Right hindlimb (tissue), 1 donor: ENCODE data around the gene CCL26.
A peak's percentile ranks its signal among the peaks of the same experiment; 100 is the strongest.
"Not testable (repeated sequence)": the region's sequence is repeated elsewhere in the genome, so short reads cannot be mapped to it uniquely, and the experiment has no call there.

ENCODE experiments used
- DNase-seq: peaks from one replicate; pipeline ENCODE4 v3.0.0-alpha.2; 2018

Gene CCL26

DNA sequence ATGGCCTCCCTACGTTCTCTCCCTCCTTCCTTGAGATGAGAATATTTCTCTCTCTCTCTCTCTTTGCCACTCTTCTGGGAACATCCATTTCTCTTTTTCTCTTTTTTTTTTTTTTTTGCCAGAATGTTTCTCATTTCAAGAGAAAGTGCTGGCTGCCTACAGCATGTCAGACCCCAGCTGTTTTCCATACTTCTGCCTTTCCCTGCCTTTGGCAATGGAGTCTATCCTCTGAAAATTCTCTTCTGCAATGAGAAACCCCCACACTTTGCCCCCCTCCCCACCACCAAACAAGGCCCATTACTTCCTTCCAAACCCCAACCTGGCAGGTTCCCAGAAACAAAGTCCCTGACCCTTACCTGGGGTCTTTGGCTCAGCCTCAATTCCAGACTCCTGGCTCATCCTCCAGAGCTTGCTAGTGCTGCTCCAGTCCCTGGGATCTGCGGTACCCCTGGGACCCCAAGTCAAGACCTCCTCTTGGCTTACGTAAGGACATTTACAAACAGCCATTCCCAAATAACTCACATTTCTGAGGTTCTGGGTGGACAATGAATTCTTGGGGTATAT, 17.4 kb upstream of the CCL26 start:
- peak; percentile 57 for DNase-seq

DNA sequence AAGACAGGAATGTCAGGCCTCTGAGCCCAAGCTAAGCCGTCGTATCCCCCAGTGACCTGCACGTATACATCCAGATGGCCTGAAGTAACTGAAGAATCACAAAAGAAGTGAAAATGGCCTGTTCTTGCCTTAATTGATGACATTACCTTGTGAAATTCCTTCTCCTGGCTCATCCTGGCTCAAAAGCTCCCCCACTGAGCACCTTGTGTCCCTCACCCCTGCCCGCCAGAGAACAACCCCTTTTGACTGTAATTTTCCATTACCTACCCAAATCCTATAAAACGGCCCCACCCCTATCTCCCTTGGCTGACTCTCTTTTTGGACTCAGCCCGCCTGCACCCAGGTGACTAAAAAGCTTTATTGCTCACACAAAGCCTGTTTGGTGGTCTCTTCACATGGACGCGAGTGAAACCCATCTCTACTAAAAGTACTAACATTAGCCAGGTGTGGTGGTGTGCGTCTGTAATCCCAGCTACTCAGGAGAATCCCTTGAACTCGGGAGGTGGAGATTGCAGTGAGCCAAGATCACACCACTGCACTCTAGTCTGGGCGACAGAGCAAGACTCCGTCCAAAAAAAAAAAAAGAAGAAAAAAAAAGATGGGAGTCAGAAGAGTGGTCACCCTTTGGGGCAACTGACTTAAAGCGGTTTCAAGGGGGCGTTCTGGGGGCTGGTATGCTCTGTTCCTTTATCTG, 16.3 kb upstream of the CCL26 start:
- DNase-seq, result not testable (repeated sequence)

DNA sequence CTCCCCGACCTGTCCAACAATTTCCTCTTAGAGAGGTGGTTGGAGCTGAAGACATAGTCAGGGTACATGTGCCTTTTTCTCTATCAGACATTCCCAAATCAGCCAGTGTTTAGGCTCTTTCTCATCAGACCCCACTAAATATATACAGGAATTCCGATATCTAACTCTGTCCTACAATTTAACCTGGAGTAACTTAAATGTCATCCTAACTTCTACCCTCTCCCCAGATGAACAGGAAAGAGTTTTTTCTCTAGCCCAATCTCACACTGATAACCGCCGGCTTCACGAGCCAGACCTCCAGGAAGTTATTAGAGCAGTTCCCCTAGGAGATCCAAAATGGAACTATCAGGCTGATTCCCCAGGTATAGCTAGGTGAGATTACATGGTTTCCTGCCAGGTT, 11.0 kb upstream of the CCL26 start:
- DNase-seq, result not testable (repeated sequence)

DNA sequence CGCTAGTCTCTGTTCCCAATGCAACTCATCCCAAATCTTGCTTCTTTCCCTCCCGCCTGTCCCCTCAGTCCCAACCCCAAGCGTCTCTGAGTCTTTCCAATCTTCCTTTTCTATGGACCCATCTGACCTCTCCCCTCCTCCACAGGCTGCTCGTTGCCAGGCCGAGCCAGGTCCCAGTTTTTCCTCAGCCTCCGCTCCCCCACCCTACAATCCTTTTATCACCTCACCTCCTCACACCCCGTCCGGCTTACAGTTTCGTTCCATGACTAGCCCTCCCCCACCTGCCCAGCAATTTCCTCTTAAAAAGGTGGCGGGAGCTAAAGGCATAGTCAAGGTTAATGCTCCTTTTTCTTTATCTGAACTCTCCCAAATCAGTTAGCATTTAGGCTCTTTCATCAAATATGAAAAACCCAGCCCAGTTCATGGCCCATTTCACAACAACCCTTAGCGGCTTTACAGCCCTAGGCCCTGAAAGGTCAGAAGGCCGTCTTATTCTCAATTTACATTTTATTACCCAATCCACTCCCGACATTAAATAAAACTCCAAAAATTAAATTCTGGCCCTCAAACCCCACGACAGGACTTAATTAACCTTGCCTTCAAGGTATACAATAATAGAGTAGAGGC, 8.7 kb upstream of the CCL26 start:
- not testable (repeated sequence) for DNase-seq

DNA sequence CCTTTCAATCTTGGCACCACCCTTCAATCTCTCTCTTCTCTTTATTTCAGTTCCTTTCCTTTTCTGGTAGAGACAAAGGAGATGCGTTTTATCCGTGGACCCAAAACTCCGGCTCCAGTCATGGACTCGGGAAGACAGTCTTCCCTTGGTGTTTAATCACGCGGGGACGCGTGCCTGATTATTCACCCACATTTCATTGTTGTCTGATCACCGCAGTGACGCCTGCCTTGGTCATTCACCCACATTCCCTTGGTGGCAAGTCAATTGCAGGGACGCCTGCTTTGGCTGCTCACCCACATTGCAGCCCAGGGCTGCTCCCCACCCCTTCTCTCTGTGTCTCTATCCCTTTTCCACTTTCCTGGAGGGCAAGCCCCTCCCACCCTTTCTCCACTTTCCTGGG, 7.5 kb upstream of the CCL26 start:
- not testable (repeated sequence) for DNase-seq

DNA sequence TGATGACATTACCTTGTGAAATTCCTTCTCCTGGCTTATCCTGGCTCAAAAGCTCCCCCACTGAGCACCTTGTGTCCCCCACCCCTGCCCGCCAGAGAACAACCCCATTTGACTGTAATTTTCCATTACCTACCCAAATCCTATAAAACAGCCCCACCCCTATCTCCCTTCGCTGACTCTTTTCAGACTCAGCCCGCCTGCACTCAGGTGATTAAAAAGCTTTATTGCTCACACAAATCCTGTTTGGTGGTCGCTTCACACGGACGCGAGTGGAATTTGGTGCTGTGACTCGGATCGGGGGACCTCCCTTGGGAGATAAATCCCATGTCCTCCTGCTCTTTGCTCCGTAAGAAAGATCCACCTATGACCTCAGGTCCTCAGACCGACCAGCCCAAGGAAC, 7.0 kb upstream of the CCL26 start:
- DNase-seq, result not testable (repeated sequence)

DNA sequence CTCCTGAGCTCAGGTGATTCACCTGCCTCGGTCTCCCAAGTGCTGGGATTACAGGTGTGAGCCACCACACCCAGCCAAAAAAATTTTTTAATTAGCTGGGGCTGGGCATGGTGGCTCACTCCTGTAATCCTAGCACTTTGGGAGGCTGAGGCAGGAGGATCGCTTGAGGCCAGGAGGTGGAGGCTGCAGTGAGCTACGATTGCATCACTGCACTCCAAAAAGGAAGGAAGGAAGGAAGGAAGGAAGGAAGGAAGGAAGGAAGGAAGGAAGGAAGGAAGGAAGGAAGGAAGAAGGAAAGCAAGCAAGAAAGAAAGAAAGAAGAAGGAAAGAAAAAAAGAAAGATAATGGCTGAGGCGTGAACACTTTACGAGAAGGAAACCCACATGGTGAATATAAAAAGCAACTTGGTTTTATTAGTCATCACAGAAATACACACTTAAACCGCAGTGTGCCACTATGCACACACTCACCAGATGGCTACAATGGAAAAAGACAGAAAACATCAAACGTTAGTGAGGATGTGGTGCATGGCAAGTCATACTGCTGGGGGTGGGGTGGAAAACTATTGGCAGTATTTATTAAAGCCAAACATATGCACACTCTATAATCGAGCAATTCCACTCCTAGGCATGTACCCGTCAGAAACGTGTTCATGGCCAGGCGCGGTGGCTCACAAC, 4.4 kb upstream of the CCL26 start:
- no peak for DNase-seq

DNA sequence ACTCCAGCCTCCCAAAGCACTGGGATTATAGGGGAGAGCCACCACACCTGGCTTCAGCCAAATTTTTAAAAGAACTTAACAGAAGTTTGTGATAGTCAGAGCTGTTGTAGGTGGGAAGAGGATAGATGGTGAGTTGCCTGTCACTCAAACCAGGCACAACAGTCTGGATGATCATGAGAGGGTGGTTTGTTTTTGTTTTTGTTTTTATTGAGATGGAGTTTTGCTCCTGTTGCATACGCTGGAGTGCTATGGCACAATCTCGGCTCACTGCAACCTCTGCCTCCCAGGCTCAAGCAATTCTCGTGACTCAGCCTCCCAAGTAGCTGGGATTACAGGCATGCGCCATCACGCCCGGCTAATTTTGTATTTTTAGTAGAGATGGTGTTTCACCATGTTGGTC, 1.9 kb upstream of the CCL26 start:
- DNase-seq, result not testable (repeated sequence)

DNA sequence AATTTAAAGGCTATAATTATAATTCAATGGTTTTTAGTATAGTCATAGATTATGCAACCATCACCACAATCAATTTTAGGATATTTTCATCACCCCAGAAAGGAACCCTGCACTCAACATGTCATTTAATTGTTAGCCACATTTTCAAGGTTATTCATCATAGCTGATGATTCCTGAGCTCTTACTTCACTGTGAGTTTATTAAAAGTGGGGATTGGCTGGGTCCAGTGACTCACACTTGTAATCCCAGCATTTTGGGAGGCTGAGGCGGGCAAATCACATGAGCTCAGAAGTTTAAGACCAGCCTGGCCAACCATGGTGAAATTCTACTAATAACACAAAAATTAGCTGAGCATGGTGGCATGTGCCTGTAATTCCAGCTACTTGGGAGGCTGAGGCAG, 787 bp downstream of the CCL26 start:
- no peak for DNase-seq

DNA sequence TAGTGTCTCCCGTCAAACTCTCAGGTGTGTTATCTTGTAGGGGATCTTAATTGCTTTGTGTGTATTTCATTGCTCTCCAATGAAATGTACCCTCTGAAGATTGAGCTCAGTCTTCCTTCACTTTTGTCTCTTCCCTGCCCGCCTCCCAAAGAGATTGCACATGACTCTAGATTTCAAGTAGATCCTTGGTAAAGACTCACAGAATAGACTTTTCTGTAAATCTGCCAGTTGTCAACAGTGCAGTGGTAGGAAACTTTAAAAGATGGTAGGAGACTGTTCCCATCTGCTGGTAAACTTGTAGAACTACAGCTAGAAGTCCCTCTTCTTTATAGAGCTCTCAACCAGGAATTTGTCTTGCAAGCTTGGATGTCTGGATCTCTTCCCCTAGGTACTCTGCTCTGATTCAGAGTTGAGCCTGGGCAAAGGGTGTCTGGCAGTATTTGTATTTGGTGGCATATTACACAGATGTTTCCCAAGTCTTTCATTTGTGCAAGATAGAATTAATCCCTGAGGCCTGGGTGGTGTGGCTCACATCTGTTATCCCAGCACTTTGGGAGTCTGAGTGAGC, 9.6 kb downstream of the CCL26 start:
- no peak for DNase-seq

DNA sequence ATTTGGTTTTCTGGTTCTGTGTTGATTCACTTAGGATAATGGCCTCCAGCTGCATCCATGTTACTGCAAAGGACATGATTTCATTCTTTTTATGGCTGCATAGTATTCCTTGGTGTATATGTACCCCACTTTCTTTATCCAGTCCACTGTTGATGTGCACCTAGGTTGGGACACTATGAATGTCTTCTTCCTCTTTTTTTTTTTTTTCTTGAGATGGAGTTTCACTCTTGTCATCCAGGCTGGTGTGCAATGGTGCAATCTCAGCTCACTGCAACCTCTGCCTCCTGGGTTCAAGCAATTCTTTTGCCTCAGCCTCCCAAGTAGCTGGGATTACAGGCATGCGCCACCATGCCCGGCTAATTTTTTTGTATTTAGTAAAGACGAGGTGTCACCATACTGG, 10.2 kb downstream of the CCL26 start:
- DNase-seq, result not testable (repeated sequence)

DNA sequence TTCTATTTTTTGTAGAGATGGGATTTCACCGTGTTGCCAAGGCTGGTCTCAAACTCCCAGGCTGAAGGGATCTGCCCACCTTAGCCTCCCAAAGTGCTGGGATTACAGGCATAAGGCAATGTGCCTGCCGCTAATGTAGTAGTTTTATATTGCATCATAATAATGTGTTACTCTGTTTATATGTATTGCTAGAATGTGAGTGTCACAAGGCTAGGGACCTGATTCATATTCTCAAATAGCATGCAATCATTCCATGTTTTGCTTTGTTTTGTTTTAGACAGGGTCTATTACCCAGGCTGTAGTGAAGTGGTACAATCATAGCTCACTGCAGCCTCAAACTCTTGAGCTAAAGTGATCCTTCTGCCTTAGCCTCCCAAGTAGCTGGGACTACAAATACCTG, 13.5 kb downstream of the CCL26 start:
- DNase-seq, result no peak

DNA sequence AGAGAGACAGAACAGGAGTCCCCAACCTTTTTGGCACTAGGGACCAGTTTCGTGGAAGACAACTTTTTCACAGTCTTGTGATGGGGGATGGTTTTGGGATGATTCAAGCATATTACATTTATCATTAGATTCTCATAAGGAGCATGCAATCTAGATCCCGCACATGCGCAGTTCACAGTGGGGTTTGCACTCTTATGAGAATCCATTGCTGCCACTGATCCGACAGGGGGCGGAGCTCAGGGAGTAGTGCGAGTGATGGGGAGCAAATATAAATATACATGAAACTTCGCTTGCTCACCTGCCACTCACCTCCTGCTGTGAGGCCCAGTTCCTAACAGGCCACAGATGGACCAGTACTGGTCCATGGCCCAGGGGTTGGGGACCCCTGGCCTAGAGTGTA, 14.2 kb downstream of the CCL26 start:
- no peak for DNase-seq

DNA sequence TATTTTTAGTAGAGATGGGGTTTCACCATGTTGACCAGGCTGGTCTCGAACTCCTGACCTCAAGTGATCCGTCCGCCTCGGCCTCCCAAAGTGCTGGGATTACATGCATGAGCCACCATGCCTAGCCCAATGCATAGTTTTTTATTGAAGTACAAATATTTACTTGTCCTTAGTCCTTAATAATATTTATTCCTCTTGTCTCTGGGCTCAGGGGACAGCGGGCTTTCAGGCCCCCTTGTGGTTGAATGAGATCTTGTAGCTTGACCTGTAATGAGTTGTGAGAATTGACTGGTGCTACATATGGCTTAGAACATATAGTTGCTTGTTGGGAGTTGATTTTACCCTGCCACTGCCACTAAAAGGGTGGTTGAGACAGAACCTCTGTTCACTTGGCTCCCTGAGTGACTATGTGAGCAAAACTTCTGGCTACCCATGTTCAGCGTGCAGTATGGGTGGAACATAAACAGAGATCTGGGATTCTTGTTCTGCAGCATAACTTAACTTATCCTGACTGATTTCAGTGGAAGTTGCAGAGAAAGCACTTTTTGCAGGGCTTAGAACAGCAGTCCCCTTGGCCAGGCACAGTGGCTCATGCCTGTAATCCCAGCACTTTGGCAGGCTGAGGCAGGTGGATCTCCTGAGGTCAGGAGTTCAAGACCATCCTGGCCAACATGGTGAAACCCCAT, 14.9 kb downstream of the CCL26 start:
- no peak for DNase-seq

DNA sequence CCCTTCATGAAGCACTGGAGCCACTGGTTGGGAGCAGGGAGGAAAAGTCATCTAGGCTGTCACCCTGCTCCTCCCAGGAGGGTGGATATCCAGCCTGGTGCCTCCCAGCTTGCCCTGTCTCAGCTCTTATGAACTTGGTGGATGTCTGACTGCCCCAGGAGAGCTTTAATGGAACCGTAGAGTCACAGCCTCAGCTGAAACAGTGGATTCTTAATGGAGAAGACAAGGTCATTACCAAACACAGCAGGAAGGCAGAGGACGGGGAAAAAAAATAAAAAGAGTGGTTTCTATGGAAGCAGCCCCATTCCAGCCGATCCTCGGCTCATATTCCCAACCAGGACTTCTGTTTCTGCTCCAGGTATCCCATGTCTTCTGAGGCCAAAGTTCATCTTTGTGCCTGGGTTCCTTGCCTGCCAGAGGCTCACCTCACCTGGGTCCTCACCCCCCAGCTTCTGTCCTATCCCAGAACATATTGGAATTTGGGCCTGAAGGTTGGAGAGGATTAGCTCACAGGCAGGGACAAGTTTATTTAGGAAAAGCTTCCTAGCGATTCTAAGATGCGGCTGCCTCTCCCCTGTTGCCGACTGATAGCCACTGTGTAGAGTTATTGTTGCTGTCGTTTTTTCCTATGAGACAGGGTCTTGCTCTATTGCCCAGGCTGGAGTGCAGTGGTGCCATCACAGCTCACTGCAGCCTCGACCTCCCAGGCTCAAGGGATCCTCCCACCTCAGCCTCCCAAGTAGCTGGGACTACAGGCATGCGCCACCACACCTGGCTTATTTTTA, 15.6 kb downstream of the CCL26 start:
- no peak for DNase-seq

DNA sequence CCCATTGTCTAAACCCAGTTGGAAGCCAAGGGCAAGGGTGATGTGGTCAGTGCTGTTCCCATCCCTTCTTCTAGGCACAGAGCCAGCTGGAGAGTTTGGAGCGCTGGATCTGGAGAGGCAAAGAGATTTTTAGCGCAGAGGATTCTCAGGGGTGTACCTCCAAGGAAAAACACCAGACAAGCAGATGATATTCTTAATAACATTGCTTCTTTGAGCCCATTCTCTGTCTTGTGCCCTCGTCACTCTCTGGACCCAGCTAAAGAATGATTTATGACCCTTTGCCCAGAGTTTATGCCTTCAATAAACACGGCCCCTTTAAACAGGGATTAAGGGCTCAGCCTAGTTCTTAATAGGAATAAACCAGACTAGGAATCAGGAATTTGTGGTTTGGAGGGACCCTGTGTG, 28.6 kb downstream of the CCL26 start:
- DNase-seq, result no peak

DNA sequence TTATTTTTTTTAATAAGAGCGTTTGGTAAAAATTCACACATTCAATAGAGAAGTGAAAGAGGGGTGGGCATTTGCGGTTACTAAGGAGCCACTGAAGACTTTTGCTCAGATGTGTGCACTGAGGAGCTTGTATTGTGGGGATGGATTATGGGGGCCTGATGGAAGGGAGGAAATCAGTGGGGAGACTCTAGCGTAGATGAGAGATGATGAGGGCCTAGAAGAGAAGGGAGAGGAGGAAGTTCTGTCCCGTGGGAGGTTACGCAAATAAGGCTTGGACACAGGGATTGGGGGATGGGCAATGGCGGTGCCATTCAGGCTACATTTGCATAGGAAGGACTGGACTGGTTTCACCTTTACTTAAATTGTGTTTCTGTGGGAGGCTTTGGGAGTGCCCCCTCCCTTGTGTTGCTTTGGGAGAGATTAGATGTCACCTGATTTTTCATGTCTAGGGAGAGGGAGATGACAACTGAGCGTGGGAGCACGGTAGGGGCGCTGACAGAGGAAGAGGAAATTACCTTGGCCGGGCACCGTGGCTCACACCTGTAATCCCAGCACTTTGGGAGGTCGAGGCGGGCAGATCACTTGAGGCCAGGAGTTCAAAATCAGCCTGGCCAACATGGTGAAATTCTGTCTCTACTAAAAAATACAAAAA, 31.0 kb downstream of the CCL26 start:
- no peak for DNase-seq

DNA sequence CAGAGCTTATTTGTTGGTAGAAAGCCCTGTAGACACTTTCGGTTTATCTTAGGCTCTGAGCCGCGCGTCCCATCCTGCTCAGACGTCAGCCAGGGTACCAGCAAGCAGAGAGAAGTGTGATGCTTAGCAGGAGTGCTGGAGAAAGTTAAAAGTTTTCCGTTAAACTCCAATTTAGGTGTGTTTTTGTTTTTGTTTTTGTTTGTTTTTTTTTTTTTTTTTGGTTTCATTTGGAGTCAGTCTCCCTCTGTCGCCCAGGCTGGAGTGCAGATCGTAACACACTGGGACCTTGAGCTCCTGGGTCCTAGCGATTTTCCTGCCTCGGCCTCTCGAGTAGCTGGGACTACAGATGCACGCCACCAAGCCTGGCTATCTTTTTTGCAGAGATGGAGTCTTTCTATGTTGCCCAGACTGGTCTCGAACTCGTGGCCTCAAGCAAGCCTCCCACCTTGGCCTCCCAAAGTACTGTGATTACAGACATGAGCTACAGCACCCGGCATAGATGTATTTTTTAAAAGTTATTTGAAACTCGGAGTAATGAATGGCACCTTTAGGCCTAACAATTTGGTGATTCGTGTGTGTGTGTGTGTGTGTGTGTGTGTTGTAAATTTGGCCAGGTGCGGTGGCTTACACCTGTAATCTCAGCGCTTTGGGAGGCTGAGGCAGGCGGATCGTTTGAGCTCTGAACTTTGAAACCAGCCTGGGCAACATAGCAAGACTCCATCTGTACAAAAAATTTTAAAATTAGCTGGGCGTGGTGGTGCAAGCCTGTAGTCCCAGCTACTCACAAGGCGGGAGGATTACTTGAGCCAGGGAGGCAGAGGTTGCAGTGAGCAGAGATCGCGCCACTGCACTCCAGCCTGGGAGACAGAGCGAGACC, 32.0 kb downstream of the CCL26 start:
- no peak for DNase-seq

DNA sequence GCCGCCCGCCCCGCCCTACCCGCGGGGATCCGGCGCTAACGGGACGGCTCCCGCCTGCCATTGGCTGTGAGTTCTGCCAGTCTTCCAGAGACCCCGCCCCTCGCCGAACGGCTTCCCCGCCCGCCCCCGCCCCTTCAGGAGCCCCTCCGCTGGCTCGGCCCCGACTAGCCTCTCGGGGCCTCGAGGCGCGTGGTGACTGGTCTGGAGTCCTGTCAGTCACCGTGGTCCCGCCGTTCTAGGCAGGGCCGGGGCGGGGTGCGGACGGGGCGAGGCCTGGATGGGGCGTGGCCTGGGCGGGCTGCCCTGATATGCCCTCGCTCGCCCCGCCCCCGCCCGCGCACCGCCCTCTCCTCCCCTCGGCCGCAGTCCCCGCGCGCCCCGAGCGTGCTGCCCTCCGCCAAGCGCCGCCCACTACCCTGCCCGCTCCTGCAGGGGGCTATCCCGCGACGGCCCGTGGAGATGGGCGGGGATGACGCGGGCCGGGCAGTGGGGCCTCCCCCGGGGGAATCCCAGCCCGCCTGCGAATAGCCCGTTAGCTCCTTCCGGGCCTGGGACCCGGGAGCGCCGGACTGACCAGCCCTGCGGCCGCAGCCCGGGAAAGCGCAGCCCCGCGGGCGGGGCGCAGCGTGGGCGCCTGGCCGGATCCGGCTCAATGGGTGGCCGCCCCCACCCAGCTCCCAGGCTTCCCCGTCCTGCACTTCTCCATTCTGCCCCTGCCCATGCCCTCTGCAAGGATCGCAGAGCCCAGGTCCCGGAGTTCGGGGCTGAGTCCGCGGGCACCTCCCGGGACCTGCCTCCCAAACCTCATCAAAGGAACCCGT, 32.8 kb downstream of the CCL26 start:
- DNase-seq, result peak; percentile 99

DNA sequence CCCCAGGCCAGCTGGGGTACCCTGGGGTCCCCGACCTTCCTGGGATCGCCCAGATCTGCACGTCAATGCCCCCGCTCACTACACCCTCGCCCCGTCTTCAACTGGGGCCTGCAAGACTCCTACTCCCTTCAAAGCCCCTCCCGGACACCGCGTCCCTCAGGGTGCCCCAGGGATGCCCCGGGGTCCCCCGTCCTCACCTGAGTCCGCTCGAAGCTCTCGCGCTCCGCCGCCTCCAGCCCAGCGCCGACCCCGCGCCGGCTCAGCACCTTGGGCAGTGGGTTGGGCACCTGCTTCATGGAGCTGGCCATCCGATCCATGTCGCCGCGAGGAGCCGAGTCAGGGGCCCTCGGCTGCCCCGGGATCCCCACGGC, 33.4 kb downstream of the CCL26 start, which contains the start of gene HIP1:
TSS of gene HIP1 (minus strand) at position 338 of the 371 bp plus-strand sequence. CDS start at position 317, 21 bp downstream.
- no peak for DNase-seq
